Measurements from ENCODE around the gene GTF2F1.
A peak's percentile ranks its signal among the peaks of the same experiment; 100 is the strongest.
"Not testable (repeated sequence)": the region's sequence is repeated elsewhere in the genome, so short reads cannot be mapped to it uniquely, and the experiment has no call there.

GTF2F1 gene

DNA sequence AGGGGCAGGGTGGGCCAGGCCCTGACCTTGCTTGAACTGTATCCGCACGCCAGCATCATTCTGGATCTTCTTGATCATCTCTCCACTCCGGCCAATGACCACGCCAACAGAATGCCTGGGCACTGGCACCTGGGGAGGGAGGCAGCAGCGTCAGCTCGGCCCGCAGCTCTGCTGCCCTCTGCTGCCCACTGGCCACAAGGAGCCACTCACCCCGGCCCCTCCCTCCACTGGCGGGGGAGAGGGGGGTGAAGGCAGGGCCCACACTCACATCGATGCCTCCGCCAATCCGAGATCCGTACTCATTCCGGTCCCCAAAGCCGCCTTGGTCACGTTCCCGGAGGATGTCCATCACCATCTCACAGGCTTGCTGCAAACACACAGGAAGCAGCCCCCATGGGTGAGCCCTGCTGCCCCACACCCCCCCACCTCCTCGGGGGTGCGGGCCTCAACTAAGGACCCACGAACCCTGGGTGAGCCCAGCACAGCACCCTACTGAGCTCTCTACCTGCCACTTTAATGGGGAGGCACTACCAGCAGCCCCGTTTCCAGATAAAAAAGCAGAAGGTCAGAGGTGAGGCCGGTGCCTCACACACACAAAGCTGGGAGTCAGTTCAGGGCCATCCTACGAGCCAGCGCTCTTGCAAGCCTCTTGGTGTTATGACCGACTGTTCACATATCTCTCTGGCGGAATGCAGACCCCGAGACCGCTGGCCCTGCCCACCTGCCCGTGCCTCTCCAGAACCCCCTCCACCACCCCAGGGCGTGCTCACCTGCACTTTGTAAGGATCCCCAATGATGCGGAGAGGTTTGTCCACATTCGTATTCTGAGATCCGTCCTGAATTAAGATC, 25.0 kb upstream of the GTF2F1 start:
- no peak for DNase-seq

- DNase-seq: no peak
Measured at GRCh38 chr19:6416658-6417405, 23.9 kb upstream of the GTF2F1 start.

DNA sequence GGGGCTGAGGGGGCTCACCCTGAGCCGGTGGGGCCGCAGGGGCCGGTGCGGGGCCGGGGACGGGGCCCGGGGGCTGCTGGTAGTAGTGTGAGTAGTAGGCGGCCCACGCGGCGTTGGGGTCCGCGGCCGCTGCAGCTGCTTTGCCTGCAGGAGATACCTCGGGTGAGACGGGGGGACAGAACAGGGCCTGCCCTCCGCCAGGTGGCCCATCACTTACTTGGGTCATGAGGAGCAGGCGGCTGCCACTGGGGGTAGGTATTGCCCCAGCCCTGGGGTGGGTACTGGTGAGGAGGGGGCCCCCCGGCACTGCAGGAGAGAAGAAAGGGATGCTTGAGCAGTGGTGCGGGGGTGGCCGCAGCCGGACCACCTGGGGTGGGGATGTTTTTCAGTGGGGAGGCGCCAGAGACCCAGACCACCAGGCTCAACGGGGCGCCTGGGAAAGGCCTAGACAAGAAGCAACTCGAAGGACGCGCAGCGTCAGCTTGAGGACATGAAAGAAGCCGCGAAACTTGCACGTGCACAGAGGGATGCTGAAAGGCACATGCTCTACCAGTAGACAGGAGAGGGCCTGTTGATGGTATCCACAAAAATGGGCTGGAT, 22.7 kb upstream of the GTF2F1 start:
- DNase-seq: no peak

DNA sequence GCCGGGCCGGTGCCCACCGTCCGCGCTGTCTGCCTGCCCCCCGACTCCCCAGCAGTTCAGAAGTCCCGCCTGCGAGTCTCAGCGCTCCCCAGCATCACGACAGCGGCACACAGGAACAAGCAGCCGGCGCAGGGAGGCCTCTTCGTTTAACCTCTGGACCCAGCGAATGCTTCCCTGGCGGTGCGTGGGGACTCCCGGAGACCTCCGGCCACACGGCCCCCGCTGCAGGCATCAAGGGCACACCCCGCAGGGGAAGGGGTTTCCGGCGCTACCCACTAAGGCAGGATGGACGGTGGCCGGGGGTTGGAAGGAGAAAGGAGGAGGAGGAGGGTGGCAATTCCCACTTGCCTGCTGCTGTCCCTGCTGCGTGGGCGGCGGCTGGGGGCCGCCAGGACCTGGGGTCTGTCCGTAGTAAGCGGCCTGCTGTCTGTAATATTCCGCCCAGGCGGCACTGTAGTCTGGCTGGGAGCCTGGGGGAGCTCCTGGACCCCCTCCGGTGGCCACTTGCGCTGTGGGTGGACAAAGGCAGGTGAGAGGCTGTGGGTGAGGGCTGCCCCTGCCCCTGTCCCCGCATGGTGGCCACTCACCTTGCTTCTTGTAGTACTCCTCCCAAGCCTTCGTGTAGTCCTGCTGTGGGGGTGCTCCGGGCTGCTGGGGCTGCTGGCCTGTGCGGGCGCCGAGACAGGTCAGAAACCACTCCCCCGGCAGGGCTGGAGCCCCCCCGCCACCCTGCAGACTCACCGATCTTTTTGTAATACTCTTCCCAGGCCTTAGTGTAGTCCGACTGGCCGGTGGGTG, 22.0 kb upstream of the GTF2F1 start:
- no peak for DNase-seq

DNA sequence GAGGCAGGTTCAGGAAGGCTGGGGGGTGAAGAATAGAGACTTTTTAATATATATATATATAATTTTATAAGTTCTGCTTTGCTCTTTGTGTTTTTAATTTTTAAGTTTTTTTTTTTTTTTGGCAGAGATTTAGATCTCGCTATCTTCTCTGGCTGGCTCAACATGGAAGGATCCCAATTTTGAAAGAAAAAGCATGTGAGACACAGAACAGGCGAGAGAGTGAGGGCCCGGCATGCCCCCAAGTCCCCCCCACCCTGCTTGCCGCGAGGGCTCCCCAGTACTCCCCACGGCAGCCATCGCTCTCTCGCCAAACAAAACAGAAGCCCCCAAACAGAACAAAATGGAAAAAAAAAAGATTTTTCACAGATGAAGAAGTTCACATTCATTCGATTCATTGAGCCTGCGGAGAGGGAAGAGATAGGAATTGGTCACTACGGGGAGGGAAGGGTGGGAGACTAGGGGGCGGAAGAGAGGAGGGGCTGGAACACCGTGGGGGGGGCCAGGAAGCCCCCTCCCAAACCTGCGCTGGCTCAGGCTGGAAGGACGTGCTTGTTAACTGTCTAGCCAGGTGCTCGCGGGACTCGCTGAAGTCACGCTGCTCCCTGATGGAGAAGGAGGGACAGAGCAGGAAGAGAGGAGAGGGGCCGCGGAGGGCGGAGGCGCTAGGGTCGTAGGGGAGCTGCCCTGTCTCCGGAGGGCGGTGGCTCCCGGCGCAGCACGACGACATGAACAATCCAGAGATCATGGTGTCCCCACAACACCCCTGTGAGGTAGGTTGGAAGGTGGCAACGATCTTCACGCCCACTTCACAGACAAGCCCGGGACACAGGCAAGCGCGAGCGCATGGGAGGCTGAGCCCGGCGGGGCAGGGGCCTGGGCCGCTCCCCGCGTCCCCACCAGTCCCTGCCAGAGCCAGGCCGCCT, 21.0 kb upstream of the GTF2F1 start:
- DNase-seq: no peak

- no peak for DNase-seq
Measured at GRCh38 chr19:6413291-6413690, 20.3 kb upstream of the GTF2F1 start.

DNA sequence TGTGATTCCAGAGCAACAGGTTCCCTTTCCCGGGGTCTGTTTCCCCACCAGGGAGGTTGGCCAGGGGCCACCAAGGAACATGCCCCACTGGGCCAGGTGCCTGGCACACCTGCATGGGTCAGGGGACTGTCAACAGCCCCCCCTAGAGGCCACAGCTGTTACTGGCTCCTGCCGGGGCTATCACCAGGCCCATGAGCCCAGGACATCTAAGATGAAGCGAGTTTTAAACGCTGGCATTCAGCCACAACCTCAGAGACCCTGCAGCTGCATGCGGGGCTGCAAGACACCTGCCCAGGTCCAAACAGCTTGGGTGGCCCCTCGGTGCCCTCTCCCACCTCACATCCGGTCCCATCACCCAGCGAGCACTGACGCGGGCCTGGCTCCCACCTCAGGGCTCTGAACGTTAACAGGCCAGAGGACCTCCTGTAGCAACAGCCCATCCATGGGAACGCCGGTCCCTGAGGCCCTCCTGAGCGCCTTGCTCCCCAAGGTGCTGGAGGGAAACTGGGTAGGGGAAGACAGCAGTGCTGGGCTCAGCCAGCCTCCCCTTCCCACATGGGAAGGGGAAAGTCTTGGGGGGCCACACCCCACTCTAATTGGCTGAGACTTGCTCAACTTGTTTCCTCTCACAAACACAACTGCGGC, 19.6 kb upstream of the GTF2F1 start:
- DNase-seq: peak in 3 of 5 donors; percentile 27 to 45 (median 36)

- DNase-seq: no peak
Measured at GRCh38 chr19:6412061-6412446, 19.1 kb upstream of the GTF2F1 start.

DNA sequence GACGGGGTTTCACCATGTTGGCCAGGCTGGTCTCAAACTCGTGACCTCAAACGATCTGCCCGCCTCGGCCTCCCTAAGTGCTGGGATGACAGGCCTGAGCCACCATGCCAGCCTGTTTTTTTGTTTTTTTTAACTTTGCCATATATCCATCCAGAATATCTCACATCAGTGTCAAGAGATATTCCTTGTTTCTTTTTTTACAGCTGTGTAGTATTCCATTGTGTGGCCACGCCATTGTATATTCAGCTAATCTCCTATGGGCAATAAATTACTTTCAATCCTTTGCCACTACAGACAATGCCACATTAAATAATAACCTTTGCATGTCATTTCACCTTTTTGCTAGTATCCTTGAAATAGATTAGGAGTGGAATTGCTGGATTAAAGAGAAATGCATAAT, 16.4 kb upstream of the GTF2F1 start:
- DNase-seq: no peak

DNA sequence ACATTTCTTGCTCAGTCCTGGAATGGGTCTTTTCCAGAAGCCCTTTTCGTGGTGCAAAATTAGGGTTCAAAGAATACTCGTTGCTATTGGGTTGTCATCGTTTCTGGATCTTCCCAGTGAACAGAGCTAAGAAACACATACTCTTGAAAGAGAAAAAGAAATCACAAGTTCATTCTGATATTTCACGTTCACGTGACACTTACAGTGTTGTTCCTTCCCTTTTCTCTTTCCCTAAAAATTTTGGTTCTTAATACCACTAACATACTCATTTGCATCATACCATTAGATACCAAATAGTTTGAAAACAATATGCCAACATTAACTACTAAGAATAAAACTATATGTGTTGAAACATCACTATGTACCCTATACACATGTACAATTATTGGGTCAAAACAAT, 13.4 kb upstream of the GTF2F1 start:
- DNase-seq: no peak

DNA sequence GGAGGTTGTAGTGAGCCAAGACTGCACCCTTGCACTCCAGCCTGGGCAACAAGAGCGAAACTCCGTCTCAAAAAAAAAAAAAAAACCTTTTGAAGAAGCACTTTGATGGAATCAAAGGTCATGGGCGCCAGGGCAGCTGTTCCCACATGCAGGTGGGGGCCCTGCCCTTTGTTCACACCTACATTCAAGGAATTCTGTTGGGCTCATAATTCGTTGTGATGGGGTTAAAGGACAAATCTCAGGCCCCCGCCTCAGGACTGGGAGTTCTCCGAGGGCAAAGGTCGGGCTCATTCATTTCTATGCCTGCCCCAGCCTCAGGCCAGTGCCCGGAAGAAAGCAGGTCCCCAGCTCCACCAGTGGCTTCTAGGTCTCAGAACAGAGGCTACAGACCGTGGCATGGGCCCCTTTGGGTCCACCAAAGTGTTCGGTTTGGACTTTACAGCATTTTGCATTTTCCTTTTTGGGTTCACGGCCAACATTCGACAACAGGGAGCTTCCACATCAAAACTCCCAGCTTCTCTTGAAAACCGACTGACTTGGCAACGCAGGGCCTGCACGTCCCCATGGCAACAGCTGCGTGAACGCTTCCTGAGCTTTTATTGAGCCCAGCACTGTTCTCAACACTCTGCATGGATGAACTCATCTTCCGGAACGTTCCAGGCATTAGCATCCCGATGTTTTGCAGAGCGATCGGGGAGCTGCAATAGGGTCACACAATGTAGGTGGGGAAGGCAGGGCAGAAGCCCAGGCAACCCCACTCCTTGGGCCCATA, 10.1 kb upstream of the GTF2F1 start:
- DNase-seq: no peak

GRCh38 chr19:6402058-6402457, 9.1 kb upstream of the GTF2F1 start:
- DNase-seq: no peak

DNA sequence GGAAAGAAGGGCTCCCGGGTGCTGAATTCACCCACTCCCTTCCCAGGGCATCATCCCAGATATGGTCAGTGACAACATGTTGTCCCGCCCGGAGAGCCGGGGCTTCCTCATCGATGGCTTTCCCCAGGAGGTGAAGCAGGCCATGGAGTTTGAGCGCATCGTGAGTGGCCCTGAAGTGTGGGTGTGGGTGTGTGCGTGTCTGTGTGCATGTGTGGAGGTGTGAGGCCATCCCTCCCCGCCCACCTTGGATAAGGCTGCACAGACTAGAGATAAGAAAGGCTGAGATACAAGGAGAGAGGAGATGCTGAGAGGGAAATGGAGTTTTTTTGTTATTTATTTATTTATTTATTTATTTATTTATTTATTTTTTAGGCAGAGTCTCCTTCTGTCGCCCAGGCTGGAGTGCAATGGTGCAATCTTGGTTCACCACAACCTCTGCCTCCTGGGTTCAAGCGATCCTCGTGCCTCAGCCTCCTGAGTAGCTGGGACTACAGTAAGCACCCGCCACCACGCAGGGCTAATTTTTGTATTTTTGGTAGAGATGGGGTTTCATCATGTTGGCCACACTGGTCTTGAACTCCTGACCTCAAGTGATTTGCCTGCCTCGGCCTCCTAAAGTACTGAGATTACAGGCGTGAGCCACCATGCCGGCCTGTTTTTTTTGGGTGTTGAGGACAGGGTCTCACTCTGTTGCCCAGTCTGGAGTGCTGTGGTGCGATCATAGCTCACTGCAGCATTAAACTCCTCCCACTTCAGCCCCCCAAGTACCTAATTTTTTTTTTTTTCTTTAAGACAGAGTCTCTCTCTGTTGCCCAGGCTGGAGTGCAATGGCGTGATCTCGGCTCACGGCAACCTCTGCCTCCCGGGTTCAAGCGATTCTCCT, 7.3 kb upstream of the GTF2F1 start:
- not testable (repeated sequence) for DNase-seq

DNA sequence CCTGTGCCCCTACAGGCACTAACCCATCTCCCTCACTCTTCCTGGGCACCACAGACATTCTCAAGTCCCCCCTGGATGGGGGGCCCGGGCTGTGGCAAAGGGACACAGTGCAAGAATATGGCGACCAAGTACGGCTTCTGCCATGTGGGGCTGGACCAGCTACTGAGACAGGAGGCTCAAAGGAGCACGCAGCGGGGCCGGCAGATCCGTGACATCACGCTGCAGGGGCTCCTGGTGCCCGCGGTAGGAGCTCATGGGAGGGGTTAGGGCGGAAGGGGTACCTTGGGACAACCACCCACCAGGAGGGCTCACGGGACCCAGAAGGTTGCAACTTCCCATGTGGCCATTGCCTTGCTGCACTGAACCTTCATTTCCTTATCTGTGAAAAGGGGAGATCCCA, 3.3 kb upstream of the GTF2F1 start:
- no peak for DNase-seq

DNA sequence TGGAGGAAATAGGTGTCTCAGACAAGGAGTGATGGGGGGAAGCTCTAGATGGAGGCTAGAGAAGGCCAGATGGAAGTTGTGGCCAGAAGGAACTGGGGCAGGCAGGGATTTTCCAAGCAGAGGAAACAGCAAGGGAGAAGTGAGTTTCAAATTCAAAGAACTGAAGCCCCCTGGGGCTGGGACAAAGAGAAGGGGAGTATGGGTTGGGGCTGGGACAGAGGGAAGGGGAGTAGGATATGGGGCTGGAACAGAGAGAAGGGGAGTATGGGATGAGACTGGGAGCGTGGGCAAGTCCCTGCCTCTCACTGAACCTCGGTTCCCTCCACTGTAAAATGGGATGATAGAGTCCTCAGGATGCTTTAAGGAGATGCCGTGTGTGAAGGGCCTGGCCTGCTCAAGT, 1.9 kb upstream of the GTF2F1 start:
- no peak for DNase-seq

DNA sequence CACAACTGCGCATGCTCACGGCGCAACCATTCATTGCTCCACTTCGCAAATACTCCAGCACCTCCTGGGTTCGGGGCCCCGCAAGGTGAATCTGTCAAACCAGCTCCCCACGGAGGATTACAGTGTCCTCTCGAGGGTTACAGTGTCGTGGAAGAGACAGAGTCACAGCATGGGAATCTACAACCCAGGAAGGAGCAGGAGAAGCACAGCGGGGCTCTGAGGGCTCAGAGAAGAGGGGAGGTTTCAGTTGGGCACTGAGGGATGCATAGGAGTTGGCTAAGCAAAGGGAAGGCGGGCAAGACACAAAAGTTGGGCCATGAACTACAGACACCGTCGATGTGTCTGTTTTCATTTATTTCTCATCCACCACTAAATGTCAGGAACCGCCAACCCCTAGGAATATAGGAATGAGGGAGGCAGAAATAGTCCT, 1.0 kb upstream of the GTF2F1 start:
- DNase-seq: peak in 4 of 5 donors; percentile 41 to 77 (median 62)

GRCh38 chr19:6392221-6393073, 517 bp downstream of the GTF2F1 start:
- no peak for DNase-seq

DNA sequence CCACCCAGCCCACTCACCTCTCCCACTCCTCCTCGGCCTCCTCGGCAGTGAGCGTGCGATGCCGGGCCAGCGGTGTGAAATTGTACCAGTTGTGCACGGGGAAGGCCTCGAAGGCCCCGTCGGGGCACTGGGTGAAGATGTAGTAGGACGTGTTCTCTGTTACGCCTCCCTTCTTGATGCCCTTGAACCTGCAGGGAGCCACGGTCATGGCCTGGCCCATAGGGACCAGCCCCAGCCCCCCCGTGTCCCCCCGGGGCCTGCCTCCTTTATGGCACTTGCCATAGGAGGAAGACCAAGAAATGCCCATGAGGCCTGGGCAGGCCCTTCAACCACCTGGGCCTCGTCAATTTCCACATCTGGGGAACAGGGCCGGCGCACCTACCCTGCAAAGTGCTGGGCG, 5.6 kb downstream of the GTF2F1 start:
- DNase-seq: no peak

Data from T-helper 1 cell (primary cell).